ENCODE results near the gene DOCK7. TPM values are rescaled to one million over a fixed set of nuclear protein-coding genes. Genes with fewer than 3 reads are reported as not detected.

Gene DOCK7
- total and polyA plus RNA-seq, 2 of the 8 experiments (the other 6 are each of a cell fraction or from before 2014, with no cell fraction given), result 10.2 to 33.7 TPM

GRCh38 chr1:62573675-62574074 is 114.5 kb downstream of the DOCK7 start:
- H2BK5ac ChIP-seq (ENCODE audit: low read depth, low read length), result no peak overlapping the region
- no peak overlapping the region for H3K14ac ChIP-seq (ENCODE audit: insufficient read length)
- no peak overlapping the region for H2AK5ac ChIP-seq (ENCODE audit: low read depth, low read length)
- H4K20me1 ChIP-seq (replicated peaks in 1 of 2; ENCODE audit: control insufficient read depth in 1 of 2, insufficient read depth in 2 of 2, low read length in 2 of 2), result no peaks in the 10 kb centered on the region
- ChIA-PET CTCF (ENCODE audit: partially characterized antibody) (no interaction called here), POLR2A (ENCODE audit: partially characterized antibody) (no interaction called here)
- H3K79me1 ChIP-seq (ENCODE audit: low read depth, low read length), result no peaks in the 10 kb centered on the region
- H3K23ac ChIP-seq (ENCODE audit: insufficient read length), result no peak overlapping the region
- H3K79me2 ChIP-seq (ENCODE audit: control insufficient read depth in 1 of 2, insufficient read depth in 2 of 2, low read length in 2 of 2), result no peaks in the 10 kb centered on the region
- H3K9me3 ChIP-seq (ENCODE audit: insufficient read depth in 2 of 2, low read depth in 1 of 2, low read length in 1 of 2), result no peaks in the 10 kb centered on the region
- H3K4me2 ChIP-seq (ENCODE audit: insufficient read depth in 1 of 2, low read depth in 2 of 2, low read length in 2 of 2), result no peak overlapping the region
- TF ChIP-seq RXRA (IDR thresholded peaks at IDR 0.05; ENCODE audit: insufficient read depth, low read depth, low read length) (no peak), BACH1 (IDR thresholded peaks at IDR 0.05; ENCODE audit: low read length) (no peak), TAF1 (IDR thresholded peaks at IDR 0.05; ENCODE audit: low read depth, low read length) (no peak), ATF2 (IDR thresholded peaks at IDR 0.05; ENCODE audit: low read length) (no peak), SIN3A (conservative IDR thresholded peaks at IDR 0.05 in 1 of 2, IDR thresholded peaks at IDR 0.05 in 1 of 2; ENCODE audit: low read depth in 1 of 2, low read length in 2 of 2) (no peak), TEAD4 (IDR thresholded peaks at IDR 0.05; ENCODE audit: low read depth, low read length) (no peak), EP300 (IDR thresholded peaks at IDR 0.05; ENCODE audit: borderline replicate concordance in 1 of 2, low read depth in 2 of 2, low read length in 2 of 2) (no peak)
- H3K4me3 ChIP-seq (ENCODE audit: extremely low read depth in 1 of 4, insufficient read depth in 2 of 4, low read depth in 3 of 4, low read length in 4 of 4), result no peak overlapping the region
- H3K4ac ChIP-seq (replicated peaks; ENCODE audit: insufficient read length, low read depth, low read length), result no peak overlapping the region
- H3K9ac ChIP-seq (replicated peaks in 1 of 4; ENCODE audit: extremely low read depth in 1 of 4, low read depth in 3 of 4, low read length in 3 of 4), result no peak overlapping the region
- H2AFZ ChIP-seq (ENCODE audit: low read length), result no peak overlapping the region
- H3K36me3 ChIP-seq (ENCODE audit: control insufficient read depth in 2 of 4, insufficient read depth in 4 of 4, low read length in 3 of 4), result peaks cover 0 to 5% (median 0%) of the 10 kb centered on the region in 4 experiments; a peak in 1 of 8 replicates
- no peaks in the 10 kb centered on the region for H3K4me1 ChIP-seq (replicated peaks in 1 of 4; ENCODE audit: control insufficient read depth in 3 of 4, insufficient read depth in 4 of 4, low read length in 3 of 4)
- no peak overlapping the region for H3K18ac ChIP-seq (ENCODE audit: extremely low read depth, low read length)
- H2BK20ac ChIP-seq (ENCODE audit: low read length), result no peak overlapping the region
- H3K23me2 ChIP-seq (ENCODE audit: low read depth, low read length), result no peaks in the 10 kb centered on the region
- H2BK15ac ChIP-seq (ENCODE audit: low read length), result no peak overlapping the region
- no peak overlapping the region for H3K56ac ChIP-seq (replicated peaks; ENCODE audit: insufficient read length, low read depth, low read length)
- H3K27ac ChIP-seq (ENCODE audit: low read depth, low read length), result no peak overlapping the region
- no peak for FAIRE-seq
- DNase-seq (ENCODE audit: low read depth in 1 of 2, low spot score in 2 of 2), result no peak
- WGBS, 2 experiments (ENCODE audit: extremely low coverage in 1 of 2, insufficient coverage in 1 of 2, insufficient read length in 1 of 2, insufficient replicate concordance in 2 of 2, low coverage in 1 of 2, low lambda C conversion rate in 2 of 2, missing lambda C conversion rate in 1 of 2), result 63% methylated on average over 2 of the region's 2 CpGs; no CpG with 5 or more reads in 1 of the 2 experiments
- no peak overlapping the region for H4K5ac ChIP-seq (ENCODE audit: insufficient read length, low read depth, low read length)
- H4K91ac ChIP-seq (replicated peaks; ENCODE audit: insufficient read length, low read length), result no peak overlapping the region
- H2BK120ac ChIP-seq (replicated peaks; ENCODE audit: low read depth, low read length), result no peak overlapping the region
- H3K27me3 ChIP-seq (replicated peaks in 1 of 4; ENCODE audit: control insufficient read depth in 3 of 4, extremely low read depth in 1 of 4, insufficient read depth in 3 of 4, low read length in 3 of 4), result no peaks in the 10 kb centered on the region
- H2BK12ac ChIP-seq (ENCODE audit: low read depth, low read length), result no peak overlapping the region
- no peak overlapping the region for H4K8ac ChIP-seq (ENCODE audit: extremely low read depth, insufficient read depth, low read length)

All from H1 (cell line).